ENCODE results near the gene ANKRD39. TPM values are rescaled to one million over a fixed set of nuclear protein-coding genes. Genes with fewer than 3 reads are reported as not detected.

The ANKRD39 gene
- total and polyA plus RNA-seq, 2 of the 8 experiments (the other 6 are each of a cell fraction or from before 2014, with no cell fraction given): 18.5 to 21.3 TPM

- no peak overlapping the region for H2BK20ac ChIP-seq (ENCODE audit: low read length)
- peaks cover 14% of the 10 kb centered on the region for H3K23me2 ChIP-seq (ENCODE audit: low read depth, low read length)
- H3K79me1 ChIP-seq (ENCODE audit: low read depth, low read length): peaks cover 16% of the 10 kb centered on the region
- 97% methylated on average over 6 of the region's 8 CpGs; no CpG with 5 or more reads in 1 of the 2 experiments for WGBS, 2 experiments (ENCODE audit: extremely low coverage in 1 of 2, insufficient coverage in 1 of 2, insufficient read length in 1 of 2, insufficient replicate concordance in 2 of 2, low coverage in 1 of 2, low lambda C conversion rate in 2 of 2, missing lambda C conversion rate in 1 of 2)
- FAIRE-seq (no peak), DNase-seq (ENCODE audit: low read depth in 1 of 2, low spot score in 2 of 2) (no peak)
- H3K9ac ChIP-seq (replicated peaks in 1 of 4; ENCODE audit: extremely low read depth in 1 of 4, low read depth in 3 of 4, low read length in 3 of 4): peak overlapping the region in 2 of 4 experiments; percentile 8 to 15; a peak in 2 of 7 replicates
- 0 out of 2 replicates have a peak overlapping the region, but pooled peaks have one; percentile 45 for H3K27ac ChIP-seq (ENCODE audit: low read depth, low read length)
- peaks cover 30 to 55% (median 45%) of the 10 kb centered on the region in 4 experiments for H3K36me3 ChIP-seq (ENCODE audit: control insufficient read depth in 2 of 4, insufficient read depth in 4 of 4, low read length in 3 of 4)
- H3K4me2 ChIP-seq (ENCODE audit: insufficient read depth in 1 of 2, low read depth in 2 of 2, low read length in 2 of 2): no peak overlapping the region; a peak in 1 of 4 replicates
- peaks cover 2 to 19% (median 14%) of the 10 kb centered on the region in 4 experiments for H3K4me1 ChIP-seq (replicated peaks in 1 of 4; ENCODE audit: control insufficient read depth in 3 of 4, insufficient read depth in 4 of 4, low read length in 3 of 4)
- H3K56ac ChIP-seq (replicated peaks; ENCODE audit: insufficient read length, low read depth, low read length): no peak overlapping the region
- H2AFZ ChIP-seq (ENCODE audit: low read length): no peak overlapping the region
- no peak overlapping the region for H2BK15ac ChIP-seq (ENCODE audit: low read length)
- H2AK5ac ChIP-seq (ENCODE audit: low read depth, low read length): no peak overlapping the region
- no peak overlapping the region for H3K23ac ChIP-seq (ENCODE audit: insufficient read length)
- H3K79me2 ChIP-seq (ENCODE audit: control insufficient read depth in 1 of 2, insufficient read depth in 2 of 2, low read length in 2 of 2): peaks cover 4 to 36% of the 10 kb centered on the region in 2 experiments
- no peak overlapping the region for H2BK12ac ChIP-seq (ENCODE audit: low read depth, low read length)
- no peak overlapping the region for H3K14ac ChIP-seq (ENCODE audit: insufficient read length)
- 0 out of 2 replicates have a peak overlapping the region, but pooled peaks have one; percentile 52 for H2BK5ac ChIP-seq (ENCODE audit: low read depth, low read length)
- ChIA-PET CTCF (ENCODE audit: partially characterized antibody) (interaction anchor here (1.4 to 6.1 kb wide), 7 partner anchors 8 to 95 kb away, joined by 3 to 47 read pairs (median 5); partner anchors contain the start of genes ANKRD39 and CNNM3), POLR2A (ENCODE audit: partially characterized antibody) (interaction anchor here (0.7 to 4.2 kb wide), 7 partner anchors 8 to 93 kb away, joined by 3 to 49 read pairs (median 3); partner anchors contain the start of gene ANKRD39)
- no peak overlapping the region for H3K4ac ChIP-seq (replicated peaks; ENCODE audit: insufficient read length, low read depth, low read length)
- H4K8ac ChIP-seq (ENCODE audit: extremely low read depth, insufficient read depth, low read length): no peak overlapping the region
- peaks cover 0 to 3% (median 0%) of the 10 kb centered on the region in 4 experiments; a peak in 2 of 7 replicates for H3K27me3 ChIP-seq (replicated peaks in 1 of 4; ENCODE audit: control insufficient read depth in 3 of 4, extremely low read depth in 1 of 4, insufficient read depth in 3 of 4, low read length in 3 of 4)
- peaks cover 9 to 23% of the 10 kb centered on the region in 2 experiments for H4K20me1 ChIP-seq (replicated peaks in 1 of 2; ENCODE audit: control insufficient read depth in 1 of 2, insufficient read depth in 2 of 2, low read length in 2 of 2)
- H4K91ac ChIP-seq (replicated peaks; ENCODE audit: insufficient read length, low read length): no peak overlapping the region
- no peak overlapping the region for H3K18ac ChIP-seq (ENCODE audit: extremely low read depth, low read length)
- no peak overlapping the region for H4K5ac ChIP-seq (ENCODE audit: insufficient read length, low read depth, low read length)
- TF ChIP-seq JUND (IDR thresholded peaks at IDR 0.05; ENCODE audit: low read length): no peak
- H3K9me3 ChIP-seq (ENCODE audit: insufficient read depth in 2 of 2, low read depth in 1 of 2, low read length in 1 of 2): no peaks in the 10 kb centered on the region
- H2BK120ac ChIP-seq (replicated peaks; ENCODE audit: low read depth, low read length): no peak overlapping the region
- H3K4me3 ChIP-seq (ENCODE audit: extremely low read depth in 1 of 4, insufficient read depth in 2 of 4, low read depth in 3 of 4, low read length in 4 of 4): no peak overlapping the region
These were observed 8.8 kb upstream of the ANKRD39 start for GRCh38 chr2:96866586-96866985.

Measured in H1 (cell line).